Thyroid gland (tissue), 4 donors: ENCODE data around the gene CXCL11. TPM values are rescaled to one million over a fixed set of nuclear protein-coding genes. Genes with fewer than 3 reads are reported as not detected.
"Not testable (repeated sequence)": the region's sequence is repeated elsewhere in the genome, so short reads cannot be mapped to it uniquely, and the experiment has no call there.

ENCODE experiments used
- DNase-seq, 2 donors: peaks; one replicate each; pipeline ENCODE4 v3.0.0-alpha.2; 2019
- H3K27ac ChIP-seq, 3 donors: fragments of 200-600 bp; sonication (generic); 1 replicate in 2 of 3; 2 replicates in 1 of 3; pipeline ENCODE4 v1.5.1; 2016 to 2019; ENCODE audit warnings: mild to moderate bottlenecking in 1 of 3, moderate library complexity in 1 of 3
- H3K27me3 ChIP-seq: fragments of 200-600 bp; sonication (generic); one replicate; pipeline ENCODE4 v1.5.1; 2019
- H3K36me3 ChIP-seq, 2 donors: fragments of 200-600 bp; sonication (generic); one replicate each; pipeline ENCODE4 v1.5.1; 2016 to 2019
- H3K4me1 ChIP-seq, 2 donors: fragments of 200-600 bp; sonication (generic); one replicate each; pipeline ENCODE4 v1.5.1; 2017 to 2019
- H3K4me3 ChIP-seq, 3 donors: fragments of 200-600 bp; sonication (generic); replicated peaks in 1 of 3; 1 replicate in 2 of 3; 2 replicates in 1 of 3; pipeline ENCODE4 v1.5.1; 2016; ENCODE audit warnings: mild to moderate bottlenecking in 1 of 3
- H3K9me3 ChIP-seq: fragments of 200-600 bp; sonication (generic); one replicate; pipeline ENCODE4 v1.5.1; 2017
- POLR2A ChIP-seq, 2 donors: fragments of 450-650 bp; IDR thresholded peaks; one replicate each; pipeline ENCODE4 v1.6.1; 2017; ENCODE audit warnings: antibody characterized with exemption in 2 of 2, mild to moderate bottlenecking in 2 of 2, moderate library complexity in 1 of 2
- WGBS, 2 donors: methylation state at CpG; one replicate each; pipeline ENCODE4 v1.1.5; 2017; 5-methylcytosine and 5-hydroxymethylcytosine counted together
- intact Hi-C: fragments of 100-400 bp; cut with DNase I; formaldehyde crosslinking; loops from one replicate; pipeline ENCODE4 v1.15.1; 2023
- total RNA-seq, 4 donors: library from RNA; depleted of rRNA; stranded (reverse); fragments of >200 nt; gene quantifications; one replicate each; pipeline ENCODE4 v1.2.3, GENCODE V29; 2016
- TF ChIP-seq, protein P1 (sequence below), 6 experiments: fragments of 200-600 bp in 3 of 6; fragments of 450-650 bp in 3 of 6; sonication (generic) in 3 of 6; IDR thresholded peaks; one replicate each; pipeline ENCODE4 v1.5.1; 2016 to 2019; ENCODE audit warnings: antibody characterized with exemption in 6 of 6, mild to moderate bottlenecking in 2 of 6, inconsistent platforms in 1 of 6, moderate library complexity in 1 of 6

The CXCL11 gene
- total RNA-seq, 4 donors from 2014 or later = 1.3 TPM; not detected in 3

DNA sequence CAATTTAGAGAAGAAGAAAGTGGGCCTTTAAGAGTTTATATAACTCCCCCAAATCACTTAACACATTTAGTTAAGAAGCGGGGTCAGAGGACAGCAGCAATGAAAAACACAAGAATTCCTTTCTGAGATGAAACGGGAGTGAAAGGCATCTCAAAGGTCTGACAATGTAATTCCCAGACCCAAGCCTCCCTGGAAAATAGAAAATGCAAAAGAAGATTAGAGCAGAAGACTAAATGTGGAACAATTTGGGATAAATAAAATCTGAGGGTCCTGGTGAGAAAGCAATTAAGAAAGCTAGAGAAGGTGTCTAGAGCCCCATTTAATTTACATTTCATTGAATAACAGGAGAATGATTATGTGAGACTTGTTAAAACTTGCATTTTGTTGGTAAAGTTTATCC is 19.6 kb upstream of the CXCL11 start:
- no peak for DNase-seq
- H3K36me3 ChIP-seq = no peaks in the 10 kb centered on the region
- intact Hi-C loops = no loop called here
- no peak overlapping the region for H3K4me3 ChIP-seq
- no peaks in the 10 kb centered on the region for H3K9me3 ChIP-seq
- 48 to 66% methylated on average over 2 of the region's 2 CpGs for WGBS, 2 donors
- H3K27ac ChIP-seq = no peak overlapping the region
- H3K27me3 ChIP-seq = no peaks in the 10 kb centered on the region
- no peaks in the 10 kb centered on the region for H3K4me1 ChIP-seq
- TF ChIP-seq, protein P1, sequence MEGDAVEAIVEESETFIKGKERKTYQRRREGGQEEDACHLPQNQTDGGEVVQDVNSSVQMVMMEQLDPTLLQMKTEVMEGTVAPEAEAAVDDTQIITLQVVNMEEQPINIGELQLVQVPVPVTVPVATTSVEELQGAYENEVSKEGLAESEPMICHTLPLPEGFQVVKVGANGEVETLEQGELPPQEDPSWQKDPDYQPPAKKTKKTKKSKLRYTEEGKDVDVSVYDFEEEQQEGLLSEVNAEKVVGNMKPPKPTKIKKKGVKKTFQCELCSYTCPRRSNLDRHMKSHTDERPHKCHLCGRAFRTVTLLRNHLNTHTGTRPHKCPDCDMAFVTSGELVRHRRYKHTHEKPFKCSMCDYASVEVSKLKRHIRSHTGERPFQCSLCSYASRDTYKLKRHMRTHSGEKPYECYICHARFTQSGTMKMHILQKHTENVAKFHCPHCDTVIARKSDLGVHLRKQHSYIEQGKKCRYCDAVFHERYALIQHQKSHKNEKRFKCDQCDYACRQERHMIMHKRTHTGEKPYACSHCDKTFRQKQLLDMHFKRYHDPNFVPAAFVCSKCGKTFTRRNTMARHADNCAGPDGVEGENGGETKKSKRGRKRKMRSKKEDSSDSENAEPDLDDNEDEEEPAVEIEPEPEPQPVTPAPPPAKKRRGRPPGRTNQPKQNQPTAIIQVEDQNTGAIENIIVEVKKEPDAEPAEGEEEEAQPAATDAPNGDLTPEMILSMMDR (IDR thresholded peaks at IDR 0.05) = no peak
- no peak for TF ChIP-seq POLR2A (IDR thresholded peaks at IDR 0.05)

- Histone ChIP-seq H3K27me3 (no peaks in the 10 kb centered on the region), H3K4me1 (no peaks in the 10 kb centered on the region), H3K9me3 (no peaks in the 10 kb centered on the region), H3K36me3 (no peaks in the 10 kb centered on the region), H3K27ac (no peak overlapping the region), H3K4me3 (no peak overlapping the region)
- TF ChIP-seq POLR2A (IDR thresholded peaks at IDR 0.05) = no peak
- TF ChIP-seq, protein P1 (IDR thresholded peaks at IDR 0.05) = no peak
- no peak for DNase-seq
- intact Hi-C loops = no loop called here
- WGBS, 2 donors = 87 to 88% methylated on average over 2 of the region's 2 CpGs
These were observed 19.1 kb upstream of the CXCL11 start for GRCh38 chr4:76055016-76055415.

DNA sequence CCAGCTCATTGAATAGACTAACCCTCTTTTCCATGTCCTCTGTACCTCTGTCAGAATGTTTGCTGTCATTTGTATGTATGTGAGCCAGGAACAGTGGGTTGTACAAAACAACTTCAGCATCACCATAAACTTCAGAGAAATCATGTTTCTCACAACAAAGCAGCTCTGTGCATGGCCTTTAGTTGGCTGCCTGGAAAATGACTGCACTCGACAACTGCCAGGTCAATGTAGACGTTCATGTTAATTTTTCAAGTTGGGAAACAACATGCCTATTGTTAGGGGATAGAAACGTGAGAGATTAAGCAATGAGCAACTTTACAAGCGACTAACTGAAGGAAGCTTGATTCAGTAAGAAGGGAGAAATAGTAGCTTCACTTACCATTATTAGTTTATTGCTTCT is 17.9 kb upstream of the CXCL11 start:
- WGBS, 2 donors = 30 to 45% methylated on average over 4 of the region's 4 CpGs
- H3K4me1 ChIP-seq = no peaks in the 10 kb centered on the region
- intact Hi-C loops = no loop called here
- no peak overlapping the region for H3K4me3 ChIP-seq
- DNase-seq = no peak
- H3K9me3 ChIP-seq = no peaks in the 10 kb centered on the region
- no peak overlapping the region for H3K27ac ChIP-seq
- TF ChIP-seq POLR2A (IDR thresholded peaks at IDR 0.05) = no peak
- TF ChIP-seq, protein P1 (IDR thresholded peaks at IDR 0.05) = no peak
- H3K27me3 ChIP-seq = no peaks in the 10 kb centered on the region
- H3K36me3 ChIP-seq = no peaks in the 10 kb centered on the region

DNA sequence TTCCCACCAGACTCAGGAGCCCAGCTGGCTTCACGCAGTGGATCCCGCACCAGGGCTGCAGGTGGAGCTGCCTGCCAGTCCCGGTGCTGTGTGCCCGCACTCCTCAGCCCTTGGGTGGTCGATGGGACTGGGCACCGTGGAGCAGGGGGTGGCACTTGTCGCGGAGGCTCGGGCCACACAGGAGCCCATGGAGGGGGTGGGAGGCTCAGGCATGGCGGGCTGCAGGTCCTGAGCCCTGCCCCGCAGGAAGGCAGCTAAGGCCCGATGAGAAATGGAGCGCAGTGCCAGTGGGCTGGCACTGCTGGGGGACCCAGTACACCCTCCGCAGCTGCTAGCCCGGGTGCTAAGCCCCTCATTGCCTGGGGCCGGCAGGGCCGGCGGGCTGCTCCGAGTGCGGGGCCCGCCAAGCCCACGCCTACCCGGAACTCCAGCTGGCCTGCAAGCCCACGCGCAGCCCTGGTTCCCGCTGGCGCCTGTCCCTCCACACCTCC is 14.7 kb upstream of the CXCL11 start:
- H3K4me1 ChIP-seq, intact Hi-C loops, H3K36me3 ChIP-seq, H3K27ac ChIP-seq, H3K4me3 ChIP-seq, H3K9me3 ChIP-seq, H3K27me3 ChIP-seq, DNase-seq: not testable (repeated sequence)
- WGBS, 2 donors = 100% methylated on average over 2 of the region's 27 CpGs; no CpG with 5 or more reads in 1 of the 2 donors

GRCh38 chr4:76049860-76050416 is 14.1 kb upstream of the CXCL11 start:
- DNase-seq, H3K4me1 ChIP-seq, H3K4me3 ChIP-seq, H3K9me3 ChIP-seq, H3K27me3 ChIP-seq, H3K27ac ChIP-seq, H3K36me3 ChIP-seq, intact Hi-C loops: not testable (repeated sequence)
- WGBS, 2 donors = 85 to 94% methylated on average over 13 to 17 of the region's 17 CpGs

DNA sequence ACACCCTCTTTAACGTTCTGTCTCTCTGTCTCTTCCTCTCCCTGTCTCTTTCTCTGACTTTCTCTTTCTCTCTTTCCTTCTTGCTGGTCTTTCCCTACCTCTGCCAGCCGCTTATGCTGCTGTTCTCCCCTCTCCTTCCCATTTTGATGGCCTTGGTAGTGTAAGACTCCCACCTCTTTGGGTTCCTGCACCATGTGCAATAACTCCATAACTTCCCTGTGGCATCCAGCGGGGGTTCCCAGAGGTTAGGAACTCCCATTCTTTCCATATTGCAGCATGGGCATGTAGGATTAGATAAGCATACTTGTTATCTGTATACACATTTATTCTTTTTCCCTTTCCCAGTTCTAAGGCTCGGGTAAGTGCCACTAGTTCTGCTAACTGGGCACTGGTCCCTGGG is 8.8 kb upstream of the CXCL11 start:
- H3K27me3 ChIP-seq, H3K4me1 ChIP-seq, DNase-seq, intact Hi-C loops, H3K36me3 ChIP-seq, H3K9me3 ChIP-seq, H3K27ac ChIP-seq, H3K4me3 ChIP-seq: not testable (repeated sequence)
- 80 to 82% methylated on average over 4 of the region's 4 CpGs for WGBS, 2 donors

DNA sequence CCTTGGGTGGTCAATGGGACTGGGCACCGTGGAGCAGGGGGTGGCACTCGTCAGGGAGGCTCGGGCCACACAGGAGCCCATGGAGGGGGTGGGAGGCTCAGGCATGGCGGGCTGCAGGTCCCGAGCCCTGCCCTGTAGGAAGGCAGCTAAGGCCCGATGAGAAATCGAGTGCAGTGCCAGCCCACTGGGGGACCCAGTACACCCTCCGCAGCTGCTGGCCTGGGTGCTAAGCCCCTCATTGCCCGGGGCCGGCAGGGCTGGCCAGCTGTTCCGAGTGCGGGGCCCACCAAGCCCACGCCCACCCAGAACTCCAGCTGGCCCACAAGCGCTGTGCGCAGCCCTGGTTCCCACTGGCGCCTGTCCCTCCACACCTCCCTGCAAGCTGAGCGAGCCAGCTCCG is 7.4 kb upstream of the CXCL11 start:
- H3K9me3 ChIP-seq, H3K4me3 ChIP-seq, H3K36me3 ChIP-seq, intact Hi-C loops, DNase-seq, H3K27ac ChIP-seq, H3K27me3 ChIP-seq, H3K4me1 ChIP-seq: not testable (repeated sequence)
- 97 to 100% methylated on average over 5 to 11 of the region's 18 CpGs for WGBS, 2 donors

- H3K27me3 ChIP-seq, DNase-seq, H3K4me1 ChIP-seq, H3K36me3 ChIP-seq, intact Hi-C loops, H3K27ac ChIP-seq, H3K4me3 ChIP-seq, H3K9me3 ChIP-seq: not testable (repeated sequence)
- 85 to 92% methylated on average over 16 to 18 of the region's 18 CpGs for WGBS, 2 donors
These were observed 6.5 kb upstream of the CXCL11 start for GRCh38 chr4:76042241-76042998.
